NCI-H2227 (cell line): ENCODE measurements around the gene CDK15.

ENCODE experiments used
- DNase-seq: peaks from one replicate; lab custom pipeline; 2025; ENCODE audit not compliant: unreplicated experiment; lab: John Stamatoyannopoulos, UW

CDK15 gene

GRCh38 chr2:201862843-201863242 is 56.5 kb downstream of the CDK15 start:
- DNase-seq: no peak

GRCh38 chr2:201866643-201867473 is 60.5 kb downstream of the CDK15 start:
- DNase-seq: no peak

GRCh38 chr2:201871471-201871870 is 65.1 kb downstream of the CDK15 start:
- no peak for DNase-seq

- no peak for DNase-seq
Measured at GRCh38 chr2:201872591-201872990, 66.3 kb downstream of the CDK15 start.

GRCh38 chr2:201879996-201880395 is 73.7 kb downstream of the CDK15 start:
- peak; percentile 50 for DNase-seq

GRCh38 chr2:201880579-201880978 is 74.2 kb downstream of the CDK15 start:
- no peak for DNase-seq

- DNase-seq: no peak
Measured at GRCh38 chr2:201880993-201881611, 74.8 kb downstream of the CDK15 start.

- DNase-seq: no peak
Measured at GRCh38 chr2:201881741-201882140, 75.4 kb downstream of the CDK15 start.

GRCh38 chr2:201882353-201883090 is 76.2 kb downstream of the CDK15 start:
- peak; percentile 36 for DNase-seq

- DNase-seq: no peak
Measured at GRCh38 chr2:201883606-201884369, 77.5 kb downstream of the CDK15 start.

- DNase-seq: no peak
Measured at GRCh38 chr2:201886504-201886903, 80.2 kb downstream of the CDK15 start.

GRCh38 chr2:201887773-201888425 is 81.6 kb downstream of the CDK15 start:
- no peak for DNase-seq

- DNase-seq: no peak
Measured at GRCh38 chr2:201888426-201888800, 82.1 kb downstream of the CDK15 start.

GRCh38 chr2:201890453-201890852 is 84.1 kb downstream of the CDK15 start:
- no peak for DNase-seq

GRCh38 chr2:201891676-201892075 is 85.3 kb downstream of the CDK15 start:
- no peak for DNase-seq

GRCh38 chr2:201892516-201892915 is 86.2 kb downstream of the CDK15 start:
- DNase-seq: no peak

- DNase-seq: no peak
Measured at GRCh38 chr2:201900362-201900761, 94.0 kb downstream of the CDK15 start.

- DNase-seq: peak; percentile 93
Measured at GRCh38 chr2:201901786-201902185, 95.4 kb downstream of the CDK15 start.

- no peak for DNase-seq
Measured at GRCh38 chr2:201904538-201905420, 98.4 kb downstream of the CDK15 start.
